HepG2 (cell line): Measurements from ENCODE around the gene DISP2. TPM values are rescaled to one million over a fixed set of nuclear protein-coding genes. Genes with fewer than 3 reads are reported as not detected.

Experiments used
- ARID3A ChIP-seq: IDR thresholded peaks from 2 replicates; pipeline ENCODE4 v1.6.1; 2012; ENCODE audit warnings: low read depth, low read length, improper control_type of control experiment
- ATF6 ChIP-seq: sonication (generic); formaldehyde crosslinking; conservative IDR thresholded peaks from 2 replicates; pipeline ENCODE4 v1.4.0; 2020; ENCODE audit warnings: missing genetic modification reagents
- BCL6 ChIP-seq: IDR thresholded peaks from 2 replicates; pipeline ENCODE4 v1.6.1; 2016; ENCODE audit warnings: missing genetic modification reagents, missing compliant biosample characterization
- FOXA1 ChIP-seq, 2 experiments: fragments of 450-650 bp in 1 of 2; sonication (generic) in 1 of 2; formaldehyde crosslinking in 1 of 2; IDR thresholded peaks; 2 replicates each; pipeline versions ENCODE4 v1.4.0 to v1.6.1; 2016 to 2020; ENCODE audit warnings: missing genetic modification reagents in 1 of 2
- MEIS1 ChIP-seq: sonication (generic); formaldehyde crosslinking; IDR thresholded peaks from 2 replicates; pipeline ENCODE4 v1.9.0; 2021; ENCODE audit warnings: mild to moderate bottlenecking, missing genetic modification reagents, moderate library complexity, borderline replicate concordance
- NAIF1 ChIP-seq: sonication (generic); formaldehyde crosslinking; IDR thresholded peaks from 2 replicates; pipeline ENCODE4 v1.5.0; 2020; ENCODE audit warnings: mild to moderate bottlenecking, missing genetic modification reagents, borderline replicate concordance
- REXO4 ChIP-seq: sonication (generic); formaldehyde crosslinking; IDR thresholded peaks from 2 replicates; pipeline ENCODE4 v1.8.0; 2022; ENCODE audit warnings: missing genetic modification reagents, mild to moderate bottlenecking, borderline replicate concordance
- SMAD9 ChIP-seq: sonication (generic); formaldehyde crosslinking; IDR thresholded peaks from 2 replicates; pipeline ENCODE4 v1.5.1; 2020; ENCODE audit warnings: mild to moderate bottlenecking, missing genetic modification reagents
- ZNF3 ChIP-seq: IDR thresholded peaks from 2 replicates; pipeline ENCODE4 v1.7.0; 2017; ENCODE audit warnings: inconsistent platforms
- ZNF337 ChIP-seq: sonication (generic); formaldehyde crosslinking; IDR thresholded peaks from 2 replicates; pipeline ENCODE4 v1.5.1; 2020; ENCODE audit warnings: missing genetic modification reagents, low read depth, mild to moderate bottlenecking, borderline replicate concordance
- ZNF788 ChIP-seq: sonication (generic); formaldehyde crosslinking; IDR thresholded peaks from 2 replicates; pipeline ENCODE4 v1.5.0; 2020; ENCODE audit warnings: mild to moderate bottlenecking, missing genetic modification reagents, borderline replicate concordance
- polyA plus RNA-seq, 8 experiments: library from polyadenylated mRNA; depleted of rRNA in 3 of 8; stranded (reverse) in 7 of 8; unstranded in 1 of 8; fragments of >200 nt; fragmentation: Illumina TruSeq in 4 of 8; extraction: Trizol in 4 of 8; gene quantifications; 2 replicates each; pipeline versions ENCODE4 v1.2.1 to v1.2.3, GENCODE V29; 2011 to 2016; ENCODE audit warnings: low read depth in 4 of 8, missing spikeins in 1 of 8, mixed read lengths in 1 of 8; ENCODE audit not compliant: insufficient read depth in 1 of 8
- total RNA-seq, 5 experiments: library from RNA; depleted of rRNA; stranded (reverse); fragments of >200 nt; fragmentation: Illumina TruSeq; extraction: Trizol; gene quantifications; 2 replicates each; pipeline ENCODE4 v1.2.3, GENCODE V29; 2016; ENCODE audit warnings: low read depth in 1 of 5
- TF ChIP-seq, protein P1 (sequence below): IDR thresholded peaks from 2 replicates; pipeline ENCODE4 v1.6.1; 2016; ENCODE audit warnings: missing biosample characterization, missing genetic modification reagents, low read depth
- TF ChIP-seq, protein P2 (sequence below): sonication (generic); formaldehyde crosslinking; IDR thresholded peaks from 2 replicates; pipeline ENCODE4; 2020; ENCODE audit warnings: missing genetic modification reagents, mild to moderate bottlenecking, borderline replicate concordance

Gene DISP2
- total and polyA plus RNA-seq, 2 of the 13 experiments (the other 11 are each of a cell fraction or from before 2014, with no cell fraction given): 0.09 to 0.32 TPM

- TF ChIP-seq ZNF3 (CRISPR knock-in tag): peak; percentile 56; the same call in 1 of the 2 replicates
- TF ChIP-seq, protein P1, sequence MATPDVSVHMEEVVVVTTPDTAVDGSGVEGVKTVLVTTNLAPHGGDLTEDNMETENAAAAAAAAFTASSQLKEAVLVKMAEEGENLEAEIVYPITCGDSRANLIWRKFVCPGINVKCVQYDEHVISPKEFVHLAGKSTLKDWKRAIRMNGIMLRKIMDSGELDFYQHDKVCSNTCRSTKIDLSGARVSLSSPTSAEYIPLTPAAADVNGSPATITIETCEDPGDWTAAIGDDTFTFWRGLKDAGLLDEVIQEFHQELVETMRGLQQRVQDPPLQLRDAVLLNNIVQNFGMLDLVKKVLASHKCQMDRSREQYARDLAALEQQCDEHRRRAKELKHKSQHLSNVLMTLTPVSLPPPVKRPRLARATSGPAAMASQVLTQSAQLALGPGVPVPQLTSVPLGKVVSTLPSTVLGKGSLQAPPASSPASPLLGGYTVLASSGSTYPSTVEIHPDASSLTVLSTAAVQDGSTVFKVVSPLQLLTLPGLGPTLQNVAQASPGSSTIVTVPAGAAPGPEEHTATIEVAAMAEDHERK (CRISPR knock-in tag): no peak
- TF ChIP-seq FOXA1 (IDR thresholded peaks at IDR 0.05): no peak
- no peak for TF ChIP-seq FOXA1 (CRISPR knock-in tag; IDR thresholded peaks at IDR 0.05)
- no peak for TF ChIP-seq SMAD9 (CRISPR knock-in tag)
- no peak for TF ChIP-seq ZNF337 (CRISPR knock-in tag)
- TF ChIP-seq REXO4 (CRISPR knock-in tag): peak; percentile 97
- TF ChIP-seq ATF6: no peak
- TF ChIP-seq ARID3A: no peak
- TF ChIP-seq MEIS1: peak; percentile 65; the same call in 1 of the 2 replicates
- peak; percentile 54 for TF ChIP-seq BCL6 (CRISPR knock-in tag)
- TF ChIP-seq, protein P2, sequence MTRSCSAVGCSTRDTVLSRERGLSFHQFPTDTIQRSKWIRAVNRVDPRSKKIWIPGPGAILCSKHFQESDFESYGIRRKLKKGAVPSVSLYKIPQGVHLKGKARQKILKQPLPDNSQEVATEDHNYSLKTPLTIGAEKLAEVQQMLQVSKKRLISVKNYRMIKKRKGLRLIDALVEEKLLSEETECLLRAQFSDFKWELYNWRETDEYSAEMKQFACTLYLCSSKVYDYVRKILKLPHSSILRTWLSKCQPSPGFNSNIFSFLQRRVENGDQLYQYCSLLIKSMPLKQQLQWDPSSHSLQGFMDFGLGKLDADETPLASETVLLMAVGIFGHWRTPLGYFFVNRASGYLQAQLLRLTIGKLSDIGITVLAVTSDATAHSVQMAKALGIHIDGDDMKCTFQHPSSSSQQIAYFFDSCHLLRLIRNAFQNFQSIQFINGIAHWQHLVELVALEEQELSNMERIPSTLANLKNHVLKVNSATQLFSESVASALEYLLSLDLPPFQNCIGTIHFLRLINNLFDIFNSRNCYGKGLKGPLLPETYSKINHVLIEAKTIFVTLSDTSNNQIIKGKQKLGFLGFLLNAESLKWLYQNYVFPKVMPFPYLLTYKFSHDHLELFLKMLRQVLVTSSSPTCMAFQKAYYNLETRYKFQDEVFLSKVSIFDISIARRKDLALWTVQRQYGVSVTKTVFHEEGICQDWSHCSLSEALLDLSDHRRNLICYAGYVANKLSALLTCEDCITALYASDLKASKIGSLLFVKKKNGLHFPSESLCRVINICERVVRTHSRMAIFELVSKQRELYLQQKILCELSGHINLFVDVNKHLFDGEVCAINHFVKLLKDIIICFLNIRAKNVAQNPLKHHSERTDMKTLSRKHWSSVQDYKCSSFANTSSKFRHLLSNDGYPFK: peak; percentile 80
- peak; percentile 76; the same call in 1 of the 2 replicates for TF ChIP-seq ZNF788 (CRISPR knock-in tag)
- TF ChIP-seq NAIF1: peak; percentile 84; the same call in 1 of the 2 replicates
Observed at GRCh38 chr15:40367686-40368611, 9.9 kb downstream of the DISP2 start (continued).
